ENCODE data around the gene C17orf75. TPM values are rescaled to one million over a fixed set of nuclear protein-coding genes. Genes with fewer than 3 reads are reported as not detected.

Gene C17orf75
- total and polyA plus RNA-seq, 10 of the 15 experiments (the other 5 are each of a cell fraction or from before 2014, with no cell fraction given), result 21.7 to 53.0 (median 27.3) TPM

DNA sequence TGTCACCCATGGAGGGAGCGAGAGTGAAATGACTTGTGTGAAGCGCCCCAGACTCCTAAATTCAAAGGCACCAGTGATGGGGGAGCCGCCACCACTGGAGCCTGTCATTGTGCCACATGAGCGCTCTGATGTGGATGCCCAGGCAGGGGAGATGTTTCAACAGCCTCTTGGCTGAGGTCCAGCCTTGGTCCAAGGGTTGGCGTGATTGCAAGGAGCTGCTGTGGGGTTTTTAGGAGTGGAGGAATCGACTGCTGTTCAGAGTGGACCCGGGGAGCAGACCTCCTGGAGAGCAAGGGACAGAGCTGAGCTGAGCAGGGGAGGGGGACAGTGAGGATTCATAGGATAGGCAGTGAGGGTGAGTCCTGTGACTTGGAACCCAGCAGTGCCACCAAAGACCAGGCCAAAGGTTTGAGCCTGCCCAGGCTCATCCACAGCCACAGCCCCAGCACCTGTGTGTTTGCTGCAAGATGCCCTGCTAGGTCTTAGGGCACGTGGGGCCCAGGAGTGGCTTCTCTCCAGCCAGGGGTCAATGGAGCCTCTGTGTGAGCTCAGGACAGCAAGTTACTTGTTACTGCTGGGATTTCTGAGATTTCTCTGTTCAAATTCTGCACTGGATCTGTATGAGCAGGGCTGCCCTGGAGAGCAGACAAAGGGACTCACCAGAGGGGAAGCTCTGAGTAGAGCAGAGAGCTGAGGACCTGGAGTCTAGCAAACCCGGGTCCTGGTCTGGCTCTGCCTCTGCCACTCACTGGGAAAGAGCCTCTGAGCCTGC, 56.0 kb downstream of the C17orf75 start:
- no peaks in the 10 kb centered on the region for H3K9me3 ChIP-seq (replicated peaks; ENCODE audit: control insufficient read depth, insufficient read depth, low read length)
- ChIA-PET SMC1A (ENCODE audit: uncharacterized antibody, unreplicated experiment) (no interaction called here), RAD21 (ENCODE audit: unreplicated experiment) (no interaction called here), CTCF (no interaction called here), POLR2A (no interaction called here)
- no TSS peak for BruUV-seq (replicated peaks)
- H3K36me3 ChIP-seq (ENCODE audit: control insufficient read depth in 2 of 2, insufficient read depth in 2 of 2, low read length in 1 of 2), result no peaks in the 10 kb centered on the region
- H3K27ac ChIP-seq (ENCODE audit: control insufficient read depth, insufficient read depth), result no peak overlapping the region
- no peak for DNase-seq (ENCODE audit: low read depth, low spot score)
- ATAC-seq, result no peak
- intact Hi-C loops (cut with micrococcal nuclease; ENCODE audit: unreplicated experiment) (no loop called here), in situ Hi-C loops (cut with MboI) (no loop called here)
- H4K20me1 ChIP-seq (ENCODE audit: control insufficient read depth, insufficient read depth), result no peaks in the 10 kb centered on the region
- no peak for FAIRE-seq
- 43% methylated on average over 9 of the region's 9 CpGs for WGBS (ENCODE audit: insufficient coverage, insufficient replicate concordance, low lambda C conversion rate, missing lambda C conversion rate)
- no peak overlapping the region for H2AFZ ChIP-seq (ENCODE audit: control insufficient read depth, low read depth, low read length)
- H3K4me2 ChIP-seq (ENCODE audit: control insufficient read depth, insufficient read depth), result no peak overlapping the region
- no peaks in the 10 kb centered on the region for H3K79me2 ChIP-seq (ENCODE audit: control insufficient read depth, insufficient read depth, low read length)
- no peak overlapping the region for H3K9ac ChIP-seq (ENCODE audit: control insufficient read depth, insufficient read depth, low read length)
- H3K4me3 ChIP-seq, result no peak overlapping the region
- no peaks in the 10 kb centered on the region; the same call in 1 of the 2 replicates for H3K4me1 ChIP-seq (ENCODE audit: control insufficient read depth, insufficient read depth, low read length)
- 0 out of 4 replicates have a peak, but pooled peaks cover 2% of the 10 kb centered on the region in 2 experiments for H3K27me3 ChIP-seq (replicated peaks in 1 of 2; ENCODE audit: control insufficient read depth in 2 of 2, insufficient read depth in 2 of 2, low read length in 1 of 2)
- TF ChIP-seq, protein P1, sequence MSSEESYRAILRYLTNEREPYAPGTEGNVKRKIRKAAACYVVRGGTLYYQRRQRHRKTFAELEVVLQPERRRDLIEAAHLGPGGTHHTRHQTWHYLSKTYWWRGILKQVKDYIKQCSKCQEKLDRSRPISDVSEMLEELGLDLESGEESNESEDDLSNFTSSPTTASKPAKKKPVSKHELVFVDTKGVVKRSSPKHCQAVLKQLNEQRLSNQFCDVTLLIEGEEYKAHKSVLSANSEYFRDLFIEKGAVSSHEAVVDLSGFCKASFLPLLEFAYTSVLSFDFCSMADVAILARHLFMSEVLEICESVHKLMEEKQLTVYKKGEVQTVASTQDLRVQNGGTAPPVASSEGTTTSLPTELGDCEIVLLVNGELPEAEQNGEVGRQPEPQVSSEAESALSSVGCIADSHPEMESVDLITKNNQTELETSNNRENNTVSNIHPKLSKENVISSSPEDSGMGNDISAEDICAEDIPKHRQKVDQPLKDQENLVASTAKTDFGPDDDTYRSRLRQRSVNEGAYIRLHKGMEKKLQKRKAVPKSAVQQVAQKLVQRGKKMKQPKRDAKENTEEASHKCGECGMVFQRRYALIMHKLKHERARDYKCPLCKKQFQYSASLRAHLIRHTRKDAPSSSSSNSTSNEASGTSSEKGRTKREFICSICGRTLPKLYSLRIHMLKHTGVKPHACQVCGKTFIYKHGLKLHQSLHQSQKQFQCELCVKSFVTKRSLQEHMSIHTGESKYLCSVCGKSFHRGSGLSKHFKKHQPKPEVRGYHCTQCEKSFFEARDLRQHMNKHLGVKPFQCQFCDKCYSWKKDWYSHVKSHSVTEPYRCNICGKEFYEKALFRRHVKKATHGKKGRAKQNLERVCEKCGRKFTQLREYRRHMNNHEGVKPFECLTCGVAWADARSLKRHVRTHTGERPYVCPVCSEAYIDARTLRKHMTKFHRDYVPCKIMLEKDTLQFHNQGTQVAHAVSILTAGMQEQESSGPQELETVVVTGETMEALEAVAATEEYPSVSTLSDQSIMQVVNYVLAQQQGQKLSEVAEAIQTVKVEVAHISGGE (CRISPR knock-in tag; IDR thresholded peaks at IDR 0.05), result no peak
- TF ChIP-seq, protein P2, sequence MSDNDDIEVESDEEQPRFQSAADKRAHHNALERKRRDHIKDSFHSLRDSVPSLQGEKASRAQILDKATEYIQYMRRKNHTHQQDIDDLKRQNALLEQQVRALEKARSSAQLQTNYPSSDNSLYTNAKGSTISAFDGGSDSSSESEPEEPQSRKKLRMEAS (IDR thresholded peaks at IDR 0.05; ENCODE audit: low read depth, low read length), result no peak
- TF ChIP-seq PML (IDR thresholded peaks at IDR 0.05; ENCODE audit: low read length) (no peak), CREM (IDR thresholded peaks at IDR 0.05; ENCODE audit: low read depth) (no peak), ASH2L (IDR thresholded peaks at IDR 0.05; ENCODE audit: borderline replicate concordance, low read depth) (no peak), IRF4 (IDR thresholded peaks at IDR 0.05; ENCODE audit: low read depth, low read length) (no peak), IKZF1 (conservative IDR thresholded peaks at IDR 0.05) (no peak), FOS (IDR thresholded peaks at IDR 0.05; ENCODE audit: borderline replicate concordance, extremely low read depth, insufficient read length) (no peak), ETV6 (conservative IDR thresholded peaks at IDR 0.05 in 1 of 2, IDR thresholded peaks at IDR 0.05 in 1 of 2; ENCODE audit: borderline replicate concordance in 1 of 2, low read depth in 1 of 2) (no peak), MTA3 (IDR thresholded peaks at IDR 0.05; ENCODE audit: borderline replicate concordance, low read length) (no peak), TBL1XR1 (IDR thresholded peaks at IDR 0.05; ENCODE audit: low read depth, low read length) (no peak), CBX5 (IDR thresholded peaks at IDR 0.05; ENCODE audit: low read depth) (no peak)
- TF ChIP-seq, protein P3, sequence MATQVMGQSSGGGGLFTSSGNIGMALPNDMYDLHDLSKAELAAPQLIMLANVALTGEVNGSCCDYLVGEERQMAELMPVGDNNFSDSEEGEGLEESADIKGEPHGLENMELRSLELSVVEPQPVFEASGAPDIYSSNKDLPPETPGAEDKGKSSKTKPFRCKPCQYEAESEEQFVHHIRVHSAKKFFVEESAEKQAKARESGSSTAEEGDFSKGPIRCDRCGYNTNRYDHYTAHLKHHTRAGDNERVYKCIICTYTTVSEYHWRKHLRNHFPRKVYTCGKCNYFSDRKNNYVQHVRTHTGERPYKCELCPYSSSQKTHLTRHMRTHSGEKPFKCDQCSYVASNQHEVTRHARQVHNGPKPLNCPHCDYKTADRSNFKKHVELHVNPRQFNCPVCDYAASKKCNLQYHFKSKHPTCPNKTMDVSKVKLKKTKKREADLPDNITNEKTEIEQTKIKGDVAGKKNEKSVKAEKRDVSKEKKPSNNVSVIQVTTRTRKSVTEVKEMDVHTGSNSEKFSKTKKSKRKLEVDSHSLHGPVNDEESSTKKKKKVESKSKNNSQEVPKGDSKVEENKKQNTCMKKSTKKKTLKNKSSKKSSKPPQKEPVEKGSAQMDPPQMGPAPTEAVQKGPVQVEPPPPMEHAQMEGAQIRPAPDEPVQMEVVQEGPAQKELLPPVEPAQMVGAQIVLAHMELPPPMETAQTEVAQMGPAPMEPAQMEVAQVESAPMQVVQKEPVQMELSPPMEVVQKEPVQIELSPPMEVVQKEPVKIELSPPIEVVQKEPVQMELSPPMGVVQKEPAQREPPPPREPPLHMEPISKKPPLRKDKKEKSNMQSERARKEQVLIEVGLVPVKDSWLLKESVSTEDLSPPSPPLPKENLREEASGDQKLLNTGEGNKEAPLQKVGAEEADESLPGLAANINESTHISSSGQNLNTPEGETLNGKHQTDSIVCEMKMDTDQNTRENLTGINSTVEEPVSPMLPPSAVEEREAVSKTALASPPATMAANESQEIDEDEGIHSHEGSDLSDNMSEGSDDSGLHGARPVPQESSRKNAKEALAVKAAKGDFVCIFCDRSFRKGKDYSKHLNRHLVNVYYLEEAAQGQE (IDR thresholded peaks at IDR 0.05; ENCODE audit: low read depth, low read length), result no peak
- TF ChIP-seq, protein P4, sequence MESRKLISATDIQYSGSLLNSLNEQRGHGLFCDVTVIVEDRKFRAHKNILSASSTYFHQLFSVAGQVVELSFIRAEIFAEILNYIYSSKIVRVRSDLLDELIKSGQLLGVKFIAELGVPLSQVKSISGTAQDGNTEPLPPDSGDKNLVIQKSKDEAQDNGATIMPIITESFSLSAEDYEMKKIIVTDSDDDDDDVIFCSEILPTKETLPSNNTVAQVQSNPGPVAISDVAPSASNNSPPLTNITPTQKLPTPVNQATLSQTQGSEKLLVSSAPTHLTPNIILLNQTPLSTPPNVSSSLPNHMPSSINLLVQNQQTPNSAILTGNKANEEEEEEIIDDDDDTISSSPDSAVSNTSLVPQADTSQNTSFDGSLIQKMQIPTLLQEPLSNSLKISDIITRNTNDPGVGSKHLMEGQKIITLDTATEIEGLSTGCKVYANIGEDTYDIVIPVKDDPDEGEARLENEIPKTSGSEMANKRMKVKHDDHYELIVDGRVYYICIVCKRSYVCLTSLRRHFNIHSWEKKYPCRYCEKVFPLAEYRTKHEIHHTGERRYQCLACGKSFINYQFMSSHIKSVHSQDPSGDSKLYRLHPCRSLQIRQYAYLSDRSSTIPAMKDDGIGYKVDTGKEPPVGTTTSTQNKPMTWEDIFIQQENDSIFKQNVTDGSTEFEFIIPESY (IDR thresholded peaks at IDR 0.05), result no peak
